Measurements from ENCODE around the gene CDH11. TPM values are rescaled to one million over a fixed set of nuclear protein-coding genes. Genes with fewer than 3 reads are reported as not detected.

CDH11 gene
- total RNA-seq, 1 experiment from 2014 or later: 5.4 TPM

GRCh38 chr16:65071433-65072311 is 50.2 kb downstream of the CDH11 start:
- Histone ChIP-seq H3K27me3 (ENCODE audit: insufficient read depth, low read length) (no peaks in the 10 kb centered on the region), H3K9me3 (ENCODE audit: control insufficient read depth, low read depth, low read length) (no peaks in the 10 kb centered on the region), H4K5ac (ENCODE audit: insufficient read length, low read depth, low read length) (no peak overlapping the region), H3K79me2 (ENCODE audit: insufficient read depth, low read length) (no peaks in the 10 kb centered on the region), H2BK15ac (ENCODE audit: low read depth, low read length) (no peak overlapping the region), H3K18ac (ENCODE audit: insufficient read length, low read depth, low read length) (no peak overlapping the region), H4K8ac (replicated peaks; ENCODE audit: insufficient read length, low read depth, low read length) (no peak overlapping the region), H3K56ac (ENCODE audit: insufficient read length, low read depth, low read length) (no peak overlapping the region), H3K23me2 (ENCODE audit: insufficient read length, low read depth, low read length, poor library complexity, severe bottlenecking) (no peaks in the 10 kb centered on the region), H2BK120ac (ENCODE audit: low read depth, low read length, poor library complexity, severe bottlenecking) (no peak overlapping the region), H3K9ac (ENCODE audit: extremely low read depth, insufficient read length, low read length) (no peak overlapping the region), H2BK12ac (ENCODE audit: insufficient read length, low read depth, low read length) (no peak overlapping the region), H3K4me1 (ENCODE audit: insufficient read depth, low read length) (no peaks in the 10 kb centered on the region; the same call in 1 of the 2 replicates), H2BK20ac (ENCODE audit: low read depth, low read length, poor library complexity, severe bottlenecking) (no peak overlapping the region), H2BK5ac (ENCODE audit: insufficient read length, low read length) (no peak overlapping the region), H4K20me1 (ENCODE audit: control insufficient read depth, insufficient read depth, insufficient read length) (no peaks in the 10 kb centered on the region), H2AK5ac (ENCODE audit: insufficient read length, low read length) (no peak overlapping the region), H3T11ph (ENCODE audit: low read length) (no peak overlapping the region), H3K79me1 (ENCODE audit: insufficient read depth, low read depth, low read length, poor library complexity, severe bottlenecking) (no peaks in the 10 kb centered on the region), H4K91ac (ENCODE audit: insufficient read length, low read depth, low read length) (no peak overlapping the region), H3K27ac (ENCODE audit: insufficient read length, low read depth, low read length) (no peak overlapping the region), H3K4ac (ENCODE audit: low read depth, low read length) (no peak overlapping the region), H3K23ac (ENCODE audit: insufficient read length, low read depth, low read length) (no peak overlapping the region), H3K14ac (ENCODE audit: insufficient read depth, low read length) (0 out of 2 replicates have a peak overlapping the region, but pooled peaks have one; percentile 8), H3K4me2 (ENCODE audit: insufficient read depth, insufficient read length, low read length) (no peak overlapping the region), H2AFZ (ENCODE audit: low read length) (no peak overlapping the region)
- TF ChIP-seq CTCF (conservative IDR thresholded peaks at IDR 0.05): no peak
- Mint-ChIP-seq H3K4me3 (no peak overlapping the region), H3K9me3 (no peaks in the 10 kb centered on the region), H3K27me3 (ENCODE audit: low read depth) (peaks cover 3% of the 10 kb centered on the region; the same call in 1 of the 2 replicates), H3K36me3 (ENCODE audit: insufficient read depth in 1 of 3, low read depth in 3 of 3) (no peaks in the 10 kb centered on the region; a peak in 1 of 7 replicates), H3K27ac (peak overlapping the region in 1 of 3 experiments; percentile 80; a peak in 2 of 7 replicates), H3K4me1 (peaks cover 13 to 17% of the 10 kb centered on the region in 2 experiments)
- DNase-seq: no peak
- WGBS (ENCODE audit: extremely low coverage, insufficient read length, low lambda C conversion rate): no CpG with 5 or more reads among the region's 24 CpGs
